Uterus (tissue), 2 donors: Measurements from ENCODE around the gene ERVK3-1.

Source experiments
- POLR2A ChIP-seq, 2 donors: fragments of 450-650 bp; IDR thresholded peaks; one replicate each; pipeline ENCODE4 v1.6.1; 2016; ENCODE audit warnings: antibody characterized with exemption in 2 of 2, mild to moderate bottlenecking in 1 of 2, moderate library complexity in 1 of 2
- TF ChIP-seq, protein P1 (sequence below), 4 experiments: fragments of 200-600 bp in 2 of 4; fragments of 450-650 bp in 2 of 4; sonication (generic) in 2 of 4; IDR thresholded peaks; one replicate each; pipeline ENCODE4 v1.5.1; 2016 to 2019; ENCODE audit warnings: antibody characterized with exemption in 4 of 4, mild to moderate bottlenecking in 2 of 4, moderate library complexity in 1 of 4

DNA sequence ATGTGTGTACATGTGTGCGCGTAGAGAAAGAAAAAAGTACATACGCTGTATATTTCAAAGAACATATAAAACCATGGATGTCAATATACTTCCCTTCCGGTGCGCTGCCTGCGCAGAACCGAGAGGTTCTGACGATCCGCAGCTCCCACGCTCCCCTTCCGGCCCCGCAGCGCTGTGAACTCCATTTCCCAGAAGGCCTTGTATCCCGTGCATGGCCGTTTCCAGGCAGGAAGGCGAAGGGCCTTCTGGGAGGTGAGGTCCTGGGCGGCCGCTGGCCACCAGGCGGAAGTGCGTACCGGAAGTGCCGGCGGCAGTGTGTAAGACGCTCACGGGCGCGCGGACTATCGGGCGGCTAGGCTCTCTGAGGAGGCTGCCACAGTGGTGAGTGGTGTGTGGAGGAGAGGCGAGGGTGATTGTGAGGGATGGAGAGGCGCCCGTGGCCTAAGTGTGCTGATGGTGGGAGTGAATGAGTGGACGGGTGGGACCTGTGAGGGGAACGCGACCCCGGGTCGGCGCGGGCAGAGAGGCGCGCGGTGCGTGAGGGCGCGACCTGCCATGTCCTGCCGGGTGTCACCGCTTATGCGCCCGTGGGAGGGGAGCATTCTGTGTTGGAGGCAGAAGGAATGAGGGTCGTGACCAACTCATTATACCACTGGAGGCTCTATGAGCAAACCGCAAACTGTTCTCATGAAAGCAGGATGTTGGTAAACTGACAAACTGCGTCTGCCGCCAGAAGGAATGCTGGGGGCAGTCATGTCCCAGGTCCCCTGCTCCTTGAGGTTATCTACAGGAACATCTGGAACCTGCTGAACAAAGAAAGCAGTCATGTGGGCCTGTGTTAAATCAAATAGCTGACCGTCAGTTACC lies at the start of gene ERVK3-1:
- TF ChIP-seq, protein P1, sequence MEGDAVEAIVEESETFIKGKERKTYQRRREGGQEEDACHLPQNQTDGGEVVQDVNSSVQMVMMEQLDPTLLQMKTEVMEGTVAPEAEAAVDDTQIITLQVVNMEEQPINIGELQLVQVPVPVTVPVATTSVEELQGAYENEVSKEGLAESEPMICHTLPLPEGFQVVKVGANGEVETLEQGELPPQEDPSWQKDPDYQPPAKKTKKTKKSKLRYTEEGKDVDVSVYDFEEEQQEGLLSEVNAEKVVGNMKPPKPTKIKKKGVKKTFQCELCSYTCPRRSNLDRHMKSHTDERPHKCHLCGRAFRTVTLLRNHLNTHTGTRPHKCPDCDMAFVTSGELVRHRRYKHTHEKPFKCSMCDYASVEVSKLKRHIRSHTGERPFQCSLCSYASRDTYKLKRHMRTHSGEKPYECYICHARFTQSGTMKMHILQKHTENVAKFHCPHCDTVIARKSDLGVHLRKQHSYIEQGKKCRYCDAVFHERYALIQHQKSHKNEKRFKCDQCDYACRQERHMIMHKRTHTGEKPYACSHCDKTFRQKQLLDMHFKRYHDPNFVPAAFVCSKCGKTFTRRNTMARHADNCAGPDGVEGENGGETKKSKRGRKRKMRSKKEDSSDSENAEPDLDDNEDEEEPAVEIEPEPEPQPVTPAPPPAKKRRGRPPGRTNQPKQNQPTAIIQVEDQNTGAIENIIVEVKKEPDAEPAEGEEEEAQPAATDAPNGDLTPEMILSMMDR (IDR thresholded peaks at IDR 0.05): peak in 3 of 4 experiments; percentile 12 to 76 (median 40)
- peak; percentile 66 to 83 for TF ChIP-seq POLR2A (IDR thresholded peaks at IDR 0.05)
